Karpas-422 (cell line): ENCODE measurements around the gene LRFN5. TPM values are rescaled to one million over a fixed set of nuclear protein-coding genes. Genes with fewer than 3 reads are reported as not detected.

Source experiments
- DNase-seq: peaks from one replicate; pipeline ENCODE4 v3.0.0-alpha.2; 2015
- H2AFZ ChIP-seq: fragments of 200-600 bp; sonication (generic); 2 replicates; pipeline ENCODE4 v1.6.1; 2014; ENCODE audit warnings: antibody characterized with exemption, low read length, mixed read lengths
- H3K27ac ChIP-seq: fragments of 200-600 bp; sonication (generic); 2 replicates; pipeline ENCODE4 v1.5.1; 2014; ENCODE audit warnings: mild to moderate bottlenecking, low read length, moderate library complexity
- H3K27me3 ChIP-seq: fragments of 200-600 bp; sonication (generic); 2 replicates; pipeline ENCODE4 v1.6.1; 2014; ENCODE audit warnings: low read length, mixed read lengths
- H3K36me3 ChIP-seq: fragments of 200-600 bp; sonication (generic); 2 replicates; pipeline ENCODE4 v1.6.1; 2014; ENCODE audit warnings: low read length, mixed read lengths; ENCODE audit not compliant: insufficient read depth
- H3K4me1 ChIP-seq: fragments of 200-600 bp; sonication (generic); 2 replicates; pipeline ENCODE4 v1.6.1; 2014; ENCODE audit warnings: mild to moderate bottlenecking, low read length, mixed read lengths
- H3K4me2 ChIP-seq: fragments of 200-600 bp; sonication (generic); 2 replicates; pipeline ENCODE4 v1.6.1; 2014; ENCODE audit warnings: low read length, low read depth, mild to moderate bottlenecking; ENCODE audit not compliant: poor library complexity, severe bottlenecking
- H3K4me3 ChIP-seq: fragments of 200-600 bp; sonication (generic); 2 replicates; pipeline ENCODE4 v1.5.1; 2014; ENCODE audit warnings: mild to moderate bottlenecking, antibody characterized with exemption, low read length, mixed read lengths
- H3K79me2 ChIP-seq: fragments of 200-600 bp; sonication (generic); 2 replicates; pipeline ENCODE4 v1.6.1; 2014; ENCODE audit warnings: mild to moderate bottlenecking, low read length, mixed read lengths
- H3K9ac ChIP-seq: fragments of 200-600 bp; sonication (generic); 2 replicates; pipeline ENCODE4 v1.6.0; 2014; ENCODE audit warnings: low read length
- H3K9me2 ChIP-seq: fragments of 200-600 bp; sonication (generic), shearing (Covaris generic); replicated peaks from 2 replicates; pipeline ENCODE4 v1.6.0; 2014; ENCODE audit warnings: mild to moderate bottlenecking, low read length, moderate library complexity; ENCODE audit not compliant: insufficient read depth
- H3K9me3 ChIP-seq: fragments of 300-700, 200-600 bp; sonication (generic); 2 replicates; pipeline ENCODE4 v1.6.1; 2014; ENCODE audit warnings: low read length, mixed read lengths
- H4K20me1 ChIP-seq: fragments of 200-600 bp; sonication (generic); 2 replicates; pipeline ENCODE4 v1.6.1; 2014; ENCODE audit warnings: mild to moderate bottlenecking, antibody characterized with exemption, low read length, low read depth; ENCODE audit not compliant: insufficient read depth
- total RNA-seq: library from RNA; depleted of rRNA; stranded (reverse); fragments of >200 nt; shearing (Covaris generic); gene quantifications from 2 replicates; pipeline ENCODE4 v1.2.3, GENCODE V29; 2014; ENCODE audit warnings: low replicate concordance

Gene LRFN5
- total RNA-seq, 1 experiment from 2014 or later = not detected

- Histone ChIP-seq H3K9ac (no peak overlapping the region), H3K4me3 (no peak overlapping the region)
Measured at GRCh38 chr14:41761204-41761603, 154.5 kb downstream of the LRFN5 start.

GRCh38 chr14:41766772-41767171 lies 160.1 kb downstream of the LRFN5 start:
- H4K20me1 ChIP-seq = no peaks in the 10 kb centered on the region
- H3K79me2 ChIP-seq = no peaks in the 10 kb centered on the region
- no peaks in the 10 kb centered on the region for H3K36me3 ChIP-seq
- H3K4me1 ChIP-seq = no peaks in the 10 kb centered on the region
- no peaks in the 10 kb centered on the region for H3K9me2 ChIP-seq
- DNase-seq = no peak
- no peak overlapping the region for H3K9ac ChIP-seq
- H3K4me2 ChIP-seq = no peak overlapping the region
- no peak overlapping the region for H3K4me3 ChIP-seq
- no peak overlapping the region for H3K27ac ChIP-seq
- no peaks in the 10 kb centered on the region for H3K9me3 ChIP-seq
- no peak overlapping the region for H2AFZ ChIP-seq
- H3K27me3 ChIP-seq = no peaks in the 10 kb centered on the region

More at GRCh38 chr14:41761204-41761603, 154.5 kb downstream of the LRFN5 start:
- Histone ChIP-seq H3K27me3 (no peaks in the 10 kb centered on the region), H2AFZ (peak overlapping the region; percentile 44), H3K79me2 (no peaks in the 10 kb centered on the region), H3K27ac (no peak overlapping the region), H3K4me2 (no peak overlapping the region), H3K9me2 (no peaks in the 10 kb centered on the region), H3K9me3 (no peaks in the 10 kb centered on the region), H3K4me1 (no peaks in the 10 kb centered on the region), H3K36me3 (no peaks in the 10 kb centered on the region), H4K20me1 (no peaks in the 10 kb centered on the region)
- no peak for DNase-seq

GRCh38 chr14:41773536-41774279 lies 167.0 kb downstream of the LRFN5 start:
- H3K4me3 ChIP-seq = no peak overlapping the region
- H3K9me2 ChIP-seq = no peaks in the 10 kb centered on the region
- H4K20me1 ChIP-seq = no peaks in the 10 kb centered on the region
- DNase-seq = no peak
- H2AFZ ChIP-seq = peak overlapping the region; percentile 19; the same call in 1 of the 2 replicates
- no peaks in the 10 kb centered on the region for H3K27me3 ChIP-seq
- no peak overlapping the region for H3K27ac ChIP-seq
- H3K36me3 ChIP-seq = no peaks in the 10 kb centered on the region
- H3K9ac ChIP-seq = no peak overlapping the region
- H3K4me2 ChIP-seq = no peak overlapping the region
- H3K4me1 ChIP-seq = no peaks in the 10 kb centered on the region
- H3K79me2 ChIP-seq = no peaks in the 10 kb centered on the region
- no peaks in the 10 kb centered on the region for H3K9me3 ChIP-seq

GRCh38 chr14:41782511-41782910 lies 175.8 kb downstream of the LRFN5 start:
- Histone ChIP-seq H3K27ac (no peak overlapping the region), H2AFZ (peak overlapping the region; percentile 46), H3K36me3 (no peaks in the 10 kb centered on the region), H3K9me3 (no peaks in the 10 kb centered on the region), H3K4me1 (peaks cover 4% of the 10 kb centered on the region), H3K9me2 (no peaks in the 10 kb centered on the region), H3K4me2 (no peak overlapping the region), H3K27me3 (no peaks in the 10 kb centered on the region), H4K20me1 (no peaks in the 10 kb centered on the region), H3K79me2 (no peaks in the 10 kb centered on the region), H3K9ac (no peak overlapping the region), H3K4me3 (no peak overlapping the region)
- no peak for DNase-seq

- H3K27ac ChIP-seq = no peak overlapping the region
- H4K20me1 ChIP-seq = no peaks in the 10 kb centered on the region
- peaks cover 4% of the 10 kb centered on the region for H3K4me1 ChIP-seq
- no peaks in the 10 kb centered on the region for H3K79me2 ChIP-seq
- no peak overlapping the region for H3K4me2 ChIP-seq
- H2AFZ ChIP-seq = peak overlapping the region; percentile 46
- no peaks in the 10 kb centered on the region for H3K9me3 ChIP-seq
- no peak overlapping the region for H3K4me3 ChIP-seq
- no peaks in the 10 kb centered on the region for H3K36me3 ChIP-seq
- H3K27me3 ChIP-seq = no peaks in the 10 kb centered on the region
- no peaks in the 10 kb centered on the region for H3K9me2 ChIP-seq
- no peak for DNase-seq
- no peak overlapping the region for H3K9ac ChIP-seq
Measured at GRCh38 chr14:41783403-41783802, 176.7 kb downstream of the LRFN5 start.

- Histone ChIP-seq H4K20me1 (no peaks in the 10 kb centered on the region), H3K27me3 (no peaks in the 10 kb centered on the region), H3K79me2 (no peaks in the 10 kb centered on the region), H3K27ac (no peak overlapping the region), H3K9me3 (0 out of 2 replicates have a peak, but pooled peaks cover 9% of the 10 kb centered on the region), H3K9me2 (no peaks in the 10 kb centered on the region), H2AFZ (peak overlapping the region; percentile 59), H3K36me3 (no peaks in the 10 kb centered on the region), H3K4me1 (peaks cover 4% of the 10 kb centered on the region), H3K4me3 (no peak overlapping the region), H3K4me2 (no peak overlapping the region), H3K9ac (no peak overlapping the region)
- peak; percentile 47 for DNase-seq
Measured at GRCh38 chr14:41785696-41786095, 179.0 kb downstream of the LRFN5 start.

GRCh38 chr14:41799817-41800216 lies 193.1 kb downstream of the LRFN5 start:
- Histone ChIP-seq H3K79me2 (no peaks in the 10 kb centered on the region), H3K9ac (no peak overlapping the region), H3K27ac (no peak overlapping the region), H3K36me3 (no peaks in the 10 kb centered on the region), H3K27me3 (no peaks in the 10 kb centered on the region), H3K4me1 (no peaks in the 10 kb centered on the region), H3K9me2 (no peaks in the 10 kb centered on the region), H3K9me3 (peaks cover 4% of the 10 kb centered on the region; the same call in 1 of the 2 replicates), H3K4me2 (no peak overlapping the region), H2AFZ (peak overlapping the region; percentile 46; the same call in 1 of the 2 replicates), H3K4me3 (no peak overlapping the region), H4K20me1 (no peaks in the 10 kb centered on the region)
- DNase-seq = no peak

GRCh38 chr14:41805633-41806032 lies 199.0 kb downstream of the LRFN5 start:
- Histone ChIP-seq H3K4me3 (no peak overlapping the region), H3K9me3 (peaks cover 4% of the 10 kb centered on the region; the same call in 1 of the 2 replicates), H4K20me1 (no peaks in the 10 kb centered on the region), H3K79me2 (no peaks in the 10 kb centered on the region), H3K27me3 (no peaks in the 10 kb centered on the region), H2AFZ (peak overlapping the region; percentile 7; the same call in 1 of the 2 replicates), H3K4me2 (no peak overlapping the region), H3K9me2 (no peaks in the 10 kb centered on the region), H3K4me1 (no peaks in the 10 kb centered on the region), H3K9ac (no peak overlapping the region), H3K27ac (no peak overlapping the region), H3K36me3 (no peaks in the 10 kb centered on the region)
- DNase-seq = no peak
